SK-N-SH (cell line): Measurements from ENCODE around the gene ZBED5. TPM values are rescaled to one million over a fixed set of nuclear protein-coding genes. Genes with fewer than 3 reads are reported as not detected.

Experiments used
- CTCF ChIA-PET: fragments of 300-600, 350-600 bp; formaldehyde crosslinking; extraction: SDS; loops from one replicate; lab custom pipeline; 2021; lab: Yijun Ruan, JAX
- POLR2A ChIA-PET: fragments of 350-600 bp; sonication (Branson Sonifier 250); formaldehyde crosslinking; extraction: SDS; loops from one replicate; lab custom pipeline; 2020; ENCODE audit warnings: antibody characterized with exemption, inconsistent platforms; lab: Yijun Ruan, JAX
- DNase-seq: peaks from one replicate; pipeline ENCODE4 v3.0.0; 2012
- H2AFZ ChIP-seq: fragments of 200-600 bp; sonication (generic); 2 replicates; pipeline ENCODE4 v1.8.1; 2016; ENCODE audit warnings: antibody characterized with exemption, mild to moderate bottlenecking, low read depth
- H3F3A ChIP-seq: fragments of 200-600 bp; sonication (generic); replicated peaks from 2 replicates; pipeline ENCODE3; 2016; ENCODE audit warnings: antibody characterized with exemption, mild to moderate bottlenecking; ENCODE audit not compliant: insufficient read depth
- H3K27ac ChIP-seq, 2 experiments: fragments of 200-500 bp in 1 of 2; fragments of 200-600 bp in 1 of 2; sonication (Bioruptor generic) in 1 of 2; sonication (generic), shearing (Covaris generic) in 1 of 2; 2 replicates each; pipeline versions ENCODE4 v1.5.1 to v1.6.1; 2014 to 2016; ENCODE audit warnings: low read depth in 2 of 2, inconsistent platforms in 1 of 2, low read length in 1 of 2, mild to moderate bottlenecking in 1 of 2, mixed read lengths in 1 of 2
- H3K27me3 ChIP-seq: fragments of 200-600 bp; sonication (generic), shearing (Covaris generic); 2 replicates; pipeline ENCODE4 v1.6.1; 2016; ENCODE audit warnings: mixed run types; ENCODE audit not compliant: insufficient read depth
- H3K36me3 ChIP-seq, 2 experiments: fragments of 200-500 bp in 1 of 2; fragments of 200-600 bp in 1 of 2; sonication (Bioruptor generic) in 1 of 2; sonication (generic) in 1 of 2; replicated peaks in 1 of 2; 2 replicates each; pipeline versions ENCODE3 to v1.5.1; 2014 to 2016; ENCODE audit warnings: low read length in 1 of 2, mild to moderate bottlenecking in 1 of 2; ENCODE audit not compliant: insufficient read depth in 2 of 2, control insufficient read depth in 1 of 2
- H3K4me1 ChIP-seq, 2 experiments: fragments of 200-500 bp in 1 of 2; fragments of 200-600 bp in 1 of 2; sonication (Bioruptor generic) in 1 of 2; sonication (generic), shearing (Covaris generic) in 1 of 2; 2 replicates each; pipeline versions ENCODE4 v1.5.1 to v1.6.1; 2014 to 2016; ENCODE audit warnings: low read depth in 1 of 2, low read length in 1 of 2, mixed run types in 1 of 2; ENCODE audit not compliant: insufficient read depth in 2 of 2, control insufficient read depth in 1 of 2
- H3K4me2 ChIP-seq: fragments of 200-600 bp; sonication (generic), shearing (Covaris generic); 2 replicates; pipeline ENCODE4 v1.6.1; 2017; ENCODE audit warnings: mixed run types
- H3K4me3 ChIP-seq, 2 experiments: fragments of 200-500 bp in 1 of 2; fragments of 200-600 bp in 1 of 2; sonication (Bioruptor generic) in 1 of 2; sonication (generic), shearing (Covaris generic) in 1 of 2; 2 replicates each; pipeline versions ENCODE4 v1.5.1 to v1.8.1; 2014 to 2016; ENCODE audit warnings: low read depth in 2 of 2, inconsistent platforms in 1 of 2, low read length in 1 of 2, mild to moderate bottlenecking in 1 of 2, mixed read lengths in 1 of 2, moderate library complexity in 1 of 2
- H3K79me2 ChIP-seq: fragments of 200-600 bp; sonication (generic); 2 replicates; pipeline ENCODE4 v1.8.1; 2017; ENCODE audit warnings: mild to moderate bottlenecking; ENCODE audit not compliant: insufficient read depth
- H3K9ac ChIP-seq: fragments of 200-600 bp; sonication (generic); 2 replicates; pipeline ENCODE4 v1.6.1; 2017; ENCODE audit warnings: mixed run types
- H3K9me2 ChIP-seq: fragments of 200-600 bp; sonication (generic); 2 replicates; pipeline ENCODE4 v1.6.1; 2017; ENCODE audit warnings: mixed run types
- H3K9me3 ChIP-seq: fragments of 200-600 bp; sonication (generic); 2 replicates; pipeline ENCODE4 v1.6.1; 2017; ENCODE audit warnings: mixed run types, mild to moderate bottlenecking, moderate library complexity
- H4K20me1 ChIP-seq: fragments of 200-600 bp; sonication (generic); 2 replicates; pipeline ENCODE4 v1.6.1; 2017; ENCODE audit warnings: mild to moderate bottlenecking, mixed run types; ENCODE audit not compliant: insufficient read depth
- FOSL2 ChIP-seq: IDR thresholded peaks from 2 replicates; pipeline ENCODE4 v1.4.0; 2012; ENCODE audit warnings: low read depth, mild to moderate bottlenecking, moderate library complexity, borderline replicate concordance
- MAX ChIP-seq: IDR thresholded peaks from 2 replicates; pipeline ENCODE4 v1.4.0; 2012; ENCODE audit warnings: low read depth
- MEF2A ChIP-seq: IDR thresholded peaks from 2 replicates; pipeline ENCODE4 v1.4.0; 2012; ENCODE audit warnings: low read depth, borderline replicate concordance
- RAD21 ChIP-seq: IDR thresholded peaks from 2 replicates; pipeline ENCODE4 v1.6.1; 2012; ENCODE audit warnings: mild to moderate bottlenecking, low read length
- RFX5 ChIP-seq: IDR thresholded peaks from 2 replicates; pipeline ENCODE4 v1.6.1; 2012; ENCODE audit warnings: mild to moderate bottlenecking, improper control_type of control experiment, low read length
- SIN3A ChIP-seq: IDR thresholded peaks from 2 replicates; pipeline ENCODE4 v1.6.1; 2012; ENCODE audit warnings: low read depth, mild to moderate bottlenecking, low read length, moderate library complexity, borderline replicate concordance
- TEAD4 ChIP-seq: IDR thresholded peaks from 2 replicates; pipeline ENCODE4 v1.4.0; 2012; ENCODE audit warnings: mild to moderate bottlenecking, borderline replicate concordance; ENCODE audit not compliant: insufficient read depth
- WGBS: methylation state at CpG from one replicate; pipeline ENCODE4 v1.1.6; 2017; ENCODE audit warnings: low lambda C conversion rate; 5-methylcytosine and 5-hydroxymethylcytosine counted together
- polyA plus RNA-seq, 3 experiments: library from polyadenylated mRNA; depleted of rRNA; stranded (reverse); fragments of >200 nt; gene quantifications; 2 replicates each; pipeline ENCODE4 v1.2.3, GENCODE V29; 2012
- TF ChIP-seq, protein P1 (sequence below): IDR thresholded peaks from 2 replicates; pipeline ENCODE4 v1.6.1; 2012; ENCODE audit warnings: mild to moderate bottlenecking, low read depth, low read length, moderate library complexity

Gene ZBED5
- polyA plus RNA-seq, 1 of the 3 experiments (the other 2 are of a cell fraction) = 23.5 TPM

GRCh38 chr11:10855295-10855694 is 2.6 kb downstream of the ZBED5 start (continued):
- TF ChIP-seq MAX (no peak), MEF2A (no peak), RFX5 (no peak), RAD21 (no peak)

DNA sequence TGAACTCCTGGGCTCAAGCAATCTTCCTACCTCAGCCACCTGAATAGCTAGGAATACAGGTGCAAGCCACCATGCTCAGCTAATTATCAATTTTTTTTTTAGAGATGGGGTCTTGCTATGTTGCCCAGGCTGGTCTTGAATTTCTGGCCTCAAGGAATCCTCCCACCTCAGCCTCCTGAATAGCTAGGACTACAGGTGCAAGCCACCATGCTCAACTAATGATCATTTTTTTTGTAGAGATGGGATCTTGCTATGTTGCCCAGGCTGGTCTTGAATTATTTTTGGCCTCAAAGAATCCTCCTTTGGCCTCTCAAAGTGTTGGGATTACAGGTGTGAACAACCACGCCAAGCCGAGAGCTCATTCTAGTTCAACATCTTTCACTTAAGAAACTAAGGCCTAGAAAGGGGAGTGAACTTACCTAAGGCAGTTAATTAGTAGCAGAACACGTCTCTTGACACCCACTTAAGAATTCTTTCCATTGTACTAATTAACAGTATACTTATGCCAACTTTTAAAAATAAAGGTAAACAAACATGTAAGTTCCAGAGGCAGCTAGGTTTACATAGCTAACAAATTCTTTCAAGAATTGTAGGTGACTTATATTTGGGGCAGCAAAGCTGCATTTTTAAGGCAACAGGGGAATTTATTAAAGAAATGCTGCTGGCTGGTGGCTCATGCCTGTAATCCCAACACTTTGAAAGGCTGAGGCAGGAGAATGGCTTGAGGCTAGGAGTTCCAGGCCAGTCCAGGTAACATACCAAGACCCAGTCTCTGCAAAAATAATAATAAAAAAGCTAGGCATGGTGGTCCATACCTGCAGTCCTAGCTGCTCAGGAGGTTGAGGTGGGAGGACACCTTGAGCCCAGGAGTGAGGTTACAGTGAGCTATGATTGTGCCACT is 9.6 kb downstream of the ZBED5 start:
- Histone ChIP-seq H3K27ac (no peak overlapping the region), H3K36me3 (peaks cover 21 to 25% of the 10 kb centered on the region in 2 experiments), H2AFZ (no peak overlapping the region), H3K4me1 (no peaks in the 10 kb centered on the region), H3K79me2 (peaks cover 14% of the 10 kb centered on the region), H3K27me3 (no peaks in the 10 kb centered on the region), H3K4me2 (no peak overlapping the region), H3K9me3 (no peaks in the 10 kb centered on the region), H3K4me3 (no peak overlapping the region), H3K9me2 (no peaks in the 10 kb centered on the region), H3K9ac (no peak overlapping the region), H4K20me1 (no peaks in the 10 kb centered on the region), H3F3A (peaks cover 19% of the 10 kb centered on the region)
- 98% methylated on average over 3 of the region's 3 CpGs for WGBS
- CTCF ChIA-PET = interaction anchor here (0.6 to 3.4 kb wide), 7 partner anchors 8 to 77 kb away, joined by 3 to 13 read pairs (median 3); no protein-coding TSS in a partner anchor
- POLR2A ChIA-PET = interaction anchor here (2.8 to 3.6 kb wide), 2 partner anchors 10 to 39 kb away, joined by 16 read pairs; partner anchors contain the start of genes EIF4G2 and ZBED5
- TF ChIP-seq, protein P1, sequence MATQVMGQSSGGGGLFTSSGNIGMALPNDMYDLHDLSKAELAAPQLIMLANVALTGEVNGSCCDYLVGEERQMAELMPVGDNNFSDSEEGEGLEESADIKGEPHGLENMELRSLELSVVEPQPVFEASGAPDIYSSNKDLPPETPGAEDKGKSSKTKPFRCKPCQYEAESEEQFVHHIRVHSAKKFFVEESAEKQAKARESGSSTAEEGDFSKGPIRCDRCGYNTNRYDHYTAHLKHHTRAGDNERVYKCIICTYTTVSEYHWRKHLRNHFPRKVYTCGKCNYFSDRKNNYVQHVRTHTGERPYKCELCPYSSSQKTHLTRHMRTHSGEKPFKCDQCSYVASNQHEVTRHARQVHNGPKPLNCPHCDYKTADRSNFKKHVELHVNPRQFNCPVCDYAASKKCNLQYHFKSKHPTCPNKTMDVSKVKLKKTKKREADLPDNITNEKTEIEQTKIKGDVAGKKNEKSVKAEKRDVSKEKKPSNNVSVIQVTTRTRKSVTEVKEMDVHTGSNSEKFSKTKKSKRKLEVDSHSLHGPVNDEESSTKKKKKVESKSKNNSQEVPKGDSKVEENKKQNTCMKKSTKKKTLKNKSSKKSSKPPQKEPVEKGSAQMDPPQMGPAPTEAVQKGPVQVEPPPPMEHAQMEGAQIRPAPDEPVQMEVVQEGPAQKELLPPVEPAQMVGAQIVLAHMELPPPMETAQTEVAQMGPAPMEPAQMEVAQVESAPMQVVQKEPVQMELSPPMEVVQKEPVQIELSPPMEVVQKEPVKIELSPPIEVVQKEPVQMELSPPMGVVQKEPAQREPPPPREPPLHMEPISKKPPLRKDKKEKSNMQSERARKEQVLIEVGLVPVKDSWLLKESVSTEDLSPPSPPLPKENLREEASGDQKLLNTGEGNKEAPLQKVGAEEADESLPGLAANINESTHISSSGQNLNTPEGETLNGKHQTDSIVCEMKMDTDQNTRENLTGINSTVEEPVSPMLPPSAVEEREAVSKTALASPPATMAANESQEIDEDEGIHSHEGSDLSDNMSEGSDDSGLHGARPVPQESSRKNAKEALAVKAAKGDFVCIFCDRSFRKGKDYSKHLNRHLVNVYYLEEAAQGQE = no peak
- no peak for TF ChIP-seq FOSL2
- no peak for TF ChIP-seq RAD21
- DNase-seq = no peak

DNA sequence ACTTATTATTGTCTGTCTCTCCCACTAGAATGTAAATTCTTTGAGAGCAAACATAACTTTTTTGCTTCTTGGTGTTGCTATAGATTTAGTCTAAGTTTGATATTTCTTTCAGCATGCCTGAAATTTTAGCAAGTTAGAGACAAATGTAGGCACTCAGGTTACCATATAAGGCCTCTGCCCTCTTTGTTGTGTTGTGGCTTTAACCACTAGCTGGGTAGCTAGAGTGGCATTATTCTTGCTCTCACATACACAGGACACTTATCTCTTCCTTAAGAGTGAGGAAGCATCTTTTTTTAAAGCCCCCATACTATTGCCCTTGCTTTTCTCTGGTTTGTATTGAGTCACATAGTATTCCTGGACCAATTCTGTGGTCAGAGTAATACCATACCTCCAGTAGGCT is 11.2 kb downstream of the ZBED5 start:
- CTCF ChIA-PET = interaction anchor here (1.3 to 1.4 kb wide), 3 partner anchors 14 to 54 kb away, joined by 4 to 5 read pairs (median 5); no protein-coding TSS in a partner anchor
- H3K36me3 ChIP-seq = peaks cover 6 to 11% of the 10 kb centered on the region in 2 experiments
- H3K4me2 ChIP-seq = no peak overlapping the region
- no peaks in the 10 kb centered on the region for H3K4me1 ChIP-seq
- no peak overlapping the region for H3K9ac ChIP-seq
- no peak overlapping the region for H3K4me3 ChIP-seq
- H3K9me3 ChIP-seq = no peaks in the 10 kb centered on the region
- H3F3A ChIP-seq = peaks cover 12% of the 10 kb centered on the region
- no peaks in the 10 kb centered on the region for H3K27me3 ChIP-seq
- H3K79me2 ChIP-seq = 0 out of 2 replicates have a peak, but pooled peaks cover under 1% of the 10 kb centered on the region
- H3K27ac ChIP-seq = no peak overlapping the region
- TF ChIP-seq SIN3A (no peak), TEAD4 (no peak)
- TF ChIP-seq, all 33 proteins: peak for 0
- Histone ChIP-seq H4K20me1 (no peaks in the 10 kb centered on the region), H2AFZ (no peak overlapping the region), H3K9me2 (no peaks in the 10 kb centered on the region)
- POLR2A ChIA-PET = interaction anchor here (2.8 to 3.6 kb wide), 2 partner anchors 11 to 38 kb away, joined by 16 read pairs; partner anchors contain the start of genes EIF4G2 and ZBED5
- no peak for DNase-seq
